Nucleus accumbens (tissue), 56 donors: Measurements from ENCODE around the gene EAPP.
"Not testable (repeated sequence)": the region's sequence is repeated elsewhere in the genome, so short reads cannot be mapped to it uniquely, and the experiment has no call there.

Source experiments
- DNase-seq, 56 donors: peaks; one replicate each; lab custom pipeline; 2025; lab: John Stamatoyannopoulos, UW

EAPP gene

DNA sequence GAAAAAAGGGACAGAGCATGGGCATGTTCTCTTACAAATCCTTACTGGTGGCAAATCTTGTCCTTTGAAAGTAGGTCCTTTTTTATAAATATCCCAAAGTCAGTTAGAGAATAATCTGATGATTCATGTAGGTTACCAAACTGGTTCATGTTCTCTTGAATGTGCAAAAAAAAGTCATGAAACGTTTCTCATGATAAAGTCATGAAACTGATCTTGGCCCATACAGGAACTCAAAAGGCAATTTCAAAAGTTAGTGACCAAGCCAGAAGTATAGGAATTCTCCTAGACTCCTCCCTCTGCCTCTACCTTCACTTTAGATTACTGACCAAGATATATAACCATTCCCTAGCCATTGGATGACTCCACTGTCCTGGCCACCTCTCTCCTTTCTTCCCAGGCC is 50.2 kb downstream of the EAPP start:
- no peak for DNase-seq

DNA sequence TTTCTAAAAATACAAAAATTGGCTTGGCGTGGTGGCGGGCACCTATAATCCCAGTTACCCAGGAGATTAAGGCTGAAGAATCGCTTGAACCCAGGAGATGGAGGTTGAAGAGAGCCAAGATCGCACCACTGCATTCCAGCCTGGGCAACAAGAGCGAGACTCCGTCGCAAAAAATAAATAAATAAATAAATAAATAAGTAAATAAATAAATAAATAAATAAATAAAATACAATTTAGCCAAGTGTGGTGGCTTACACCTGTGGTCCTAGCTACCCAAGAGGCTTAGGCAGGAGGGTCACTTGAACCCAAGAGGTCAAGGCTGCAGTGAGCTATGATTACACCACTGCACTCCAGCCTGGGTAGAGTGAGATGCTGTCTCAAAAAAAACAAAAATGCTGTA is 51.0 kb downstream of the EAPP start:
- DNase-seq = no peak

DNA sequence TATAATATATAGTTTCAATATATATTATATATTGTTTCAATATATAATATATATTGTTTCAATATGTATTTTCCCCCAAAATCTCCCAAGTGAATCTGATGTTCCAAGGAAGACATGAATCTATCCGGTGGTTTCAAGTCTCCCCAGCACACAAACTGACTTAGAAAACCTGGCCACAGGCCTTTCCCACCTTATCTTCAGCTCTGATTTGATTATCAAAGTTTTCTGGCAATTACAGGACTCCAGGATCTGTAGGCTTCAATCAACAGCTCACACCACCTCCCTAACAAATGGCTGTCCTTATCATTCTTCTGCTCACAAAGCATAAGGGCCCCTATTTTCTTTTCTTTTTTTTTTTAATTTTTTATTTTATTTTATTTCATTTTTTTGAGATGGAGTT is 54.8 kb downstream of the EAPP start:
- no peak for DNase-seq

DNA sequence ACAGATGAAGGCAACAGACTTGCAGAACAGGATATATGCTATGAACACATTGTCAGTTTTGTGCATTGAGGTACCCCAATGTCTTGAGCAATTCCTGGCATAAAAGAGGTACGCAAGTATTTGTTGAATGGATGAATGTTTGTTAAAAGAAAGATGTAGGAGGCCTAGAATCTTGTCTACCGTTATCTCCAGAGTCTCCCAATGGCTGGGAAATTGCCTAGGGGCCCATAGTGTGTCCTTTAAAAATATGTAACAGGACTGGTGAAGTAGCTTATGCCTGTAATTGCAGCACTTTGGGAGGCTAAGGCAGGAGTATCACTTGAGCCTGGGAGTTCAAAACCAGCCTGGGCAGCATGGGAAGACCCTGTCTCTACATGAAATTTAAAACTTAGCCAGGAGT is 57.0 kb downstream of the EAPP start:
- no peak for DNase-seq

DNA sequence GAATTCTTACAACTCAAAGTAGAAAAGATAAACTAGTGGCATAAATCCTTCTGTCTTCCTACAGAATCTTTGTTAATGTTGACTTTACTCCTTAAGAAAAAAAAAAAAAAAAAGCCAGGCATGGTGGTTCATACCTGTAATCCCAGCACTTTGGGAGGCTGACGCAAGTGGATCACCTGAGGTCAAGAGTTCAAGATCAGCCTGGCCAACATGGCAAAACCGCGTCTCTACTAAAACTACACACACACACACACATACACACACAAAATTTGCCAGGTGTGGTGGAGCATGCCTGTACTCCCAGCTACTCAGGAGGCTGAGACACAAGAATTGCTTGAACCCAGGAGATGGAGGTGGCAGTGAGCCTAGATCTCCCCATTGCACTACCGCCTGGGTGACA is 59.8 kb downstream of the EAPP start:
- DNase-seq = no peak

DNA sequence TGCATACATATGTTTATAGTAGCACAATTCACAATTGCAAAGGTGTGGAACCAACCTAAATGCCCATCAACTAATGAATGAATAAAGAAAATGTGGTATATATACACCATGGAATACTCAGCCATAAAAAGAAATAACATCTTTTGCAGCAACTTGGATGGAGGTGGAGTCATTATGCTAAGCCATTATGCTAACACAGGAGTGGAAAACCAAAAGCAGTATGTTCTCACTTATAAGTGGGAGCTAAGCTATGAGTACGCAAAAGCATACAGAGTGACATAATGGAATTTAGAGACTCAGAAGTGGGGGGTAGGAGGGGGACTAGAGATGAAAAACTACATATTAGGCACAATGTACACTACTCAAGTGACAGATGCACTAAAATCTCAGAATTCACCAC is 61.2 kb downstream of the EAPP start:
- no peak for DNase-seq

DNA sequence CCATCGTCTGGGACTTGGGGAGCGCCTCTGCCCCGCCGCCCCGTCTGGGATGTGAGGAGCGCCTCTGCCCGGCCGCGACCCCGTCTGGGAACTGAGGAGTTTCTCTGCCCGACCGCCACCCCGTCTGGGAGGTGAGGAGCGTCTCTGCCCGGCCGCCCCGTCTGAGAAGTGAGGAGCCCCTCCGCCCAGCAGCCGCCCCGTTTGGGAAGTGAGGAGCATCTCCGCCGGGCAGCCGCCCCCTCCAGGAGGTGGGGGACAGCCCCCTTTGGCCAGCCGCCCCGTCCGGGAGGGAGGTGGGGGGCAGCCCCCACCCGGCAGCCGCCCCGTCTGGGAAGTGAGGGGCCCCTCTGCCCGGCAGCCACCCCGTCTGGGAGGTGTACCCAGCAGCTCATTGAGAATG is 63.5 kb downstream of the EAPP start:
- not testable (repeated sequence) for DNase-seq

DNA sequence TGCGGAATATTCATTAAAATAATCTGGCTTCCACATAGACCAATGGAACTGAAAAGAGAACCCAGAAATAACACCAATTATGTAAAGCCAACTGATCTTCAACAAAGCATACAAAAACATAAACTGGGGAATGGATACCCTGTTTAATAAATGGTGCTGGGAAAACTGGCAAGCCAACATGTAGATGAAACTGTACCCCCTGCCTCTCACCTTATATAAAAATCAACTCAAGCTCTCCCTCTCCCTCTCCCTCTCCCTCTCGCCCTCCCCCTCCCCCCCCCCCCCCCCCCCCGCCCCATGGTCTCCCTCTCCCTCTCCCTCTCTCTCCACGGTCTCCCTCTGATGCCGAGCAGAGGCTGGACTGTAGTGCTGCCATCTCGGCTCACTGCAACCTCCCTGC is 64.3 kb downstream of the EAPP start:
- DNase-seq = no peak

DNA sequence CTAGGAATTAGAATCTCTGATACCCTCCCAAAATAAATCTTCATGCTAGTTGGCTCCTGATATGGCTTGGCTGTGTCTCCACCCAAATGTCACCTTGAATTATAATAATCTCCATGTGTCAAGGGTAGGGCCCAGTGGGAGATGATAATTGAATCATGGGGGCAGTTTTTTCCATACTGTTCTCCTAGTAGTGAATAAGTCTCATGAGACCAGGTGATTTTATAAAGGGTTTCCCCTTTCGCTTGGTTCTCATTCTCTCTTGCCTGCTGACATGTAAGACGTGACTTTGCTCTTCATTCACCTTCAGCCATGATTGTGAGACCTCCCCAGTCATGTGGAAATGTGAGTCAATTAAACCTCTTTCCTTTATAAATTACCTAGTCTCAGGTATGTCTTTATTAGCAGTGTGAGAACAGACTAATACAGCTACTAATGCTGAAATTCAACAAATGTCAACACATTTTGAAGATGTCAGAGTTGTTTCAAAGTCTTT is 65.3 kb downstream of the EAPP start:
- DNase-seq = no peak

DNA sequence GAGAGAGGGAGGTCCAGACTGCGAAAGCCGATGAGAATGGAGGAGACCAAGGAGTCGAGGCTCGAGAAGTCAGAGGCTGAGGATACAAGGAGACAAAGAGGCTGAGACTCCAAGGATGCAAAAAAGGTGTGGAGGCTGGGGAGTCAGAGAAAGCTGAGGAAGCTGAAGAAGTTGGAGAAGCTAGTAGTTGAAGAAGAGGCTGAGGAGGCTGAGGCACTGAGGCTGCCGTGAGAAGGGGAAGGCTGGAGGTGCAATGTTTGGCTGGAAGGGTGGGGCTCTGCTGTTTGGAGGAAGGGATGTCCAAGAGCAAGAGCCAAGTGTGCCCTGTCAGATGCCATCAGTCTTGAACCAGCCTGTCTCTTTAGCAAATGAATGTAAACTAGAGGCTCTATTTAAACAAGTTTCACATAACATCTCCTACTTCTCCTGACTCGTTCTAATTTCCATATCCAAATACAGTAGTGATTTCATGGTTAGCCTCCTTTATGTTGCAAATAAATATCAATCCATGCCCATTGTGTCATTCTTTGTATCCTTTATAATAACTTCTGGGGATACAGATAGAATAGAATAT is 66.7 kb downstream of the EAPP start:
- no peak for DNase-seq

DNA sequence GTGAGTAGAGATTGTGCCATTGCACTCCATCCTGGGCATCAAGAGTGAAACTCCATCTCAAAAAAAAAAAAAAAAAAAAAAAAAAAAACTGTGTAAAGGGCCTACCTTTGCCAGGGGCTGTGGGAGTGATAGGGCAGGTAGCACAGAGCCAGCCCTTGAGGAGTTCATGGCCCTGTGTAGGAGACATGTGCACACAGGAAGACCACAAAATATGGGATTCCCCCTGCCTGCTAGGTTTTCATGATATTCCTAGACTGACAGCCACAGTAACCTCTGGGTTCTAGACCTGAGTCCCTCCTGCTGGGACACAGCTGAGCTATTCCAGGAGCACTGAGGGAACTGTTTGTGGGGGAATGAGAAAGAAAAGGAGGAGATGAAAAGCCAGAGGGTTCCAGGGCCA is 69.2 kb downstream of the EAPP start:
- no peak for DNase-seq

DNA sequence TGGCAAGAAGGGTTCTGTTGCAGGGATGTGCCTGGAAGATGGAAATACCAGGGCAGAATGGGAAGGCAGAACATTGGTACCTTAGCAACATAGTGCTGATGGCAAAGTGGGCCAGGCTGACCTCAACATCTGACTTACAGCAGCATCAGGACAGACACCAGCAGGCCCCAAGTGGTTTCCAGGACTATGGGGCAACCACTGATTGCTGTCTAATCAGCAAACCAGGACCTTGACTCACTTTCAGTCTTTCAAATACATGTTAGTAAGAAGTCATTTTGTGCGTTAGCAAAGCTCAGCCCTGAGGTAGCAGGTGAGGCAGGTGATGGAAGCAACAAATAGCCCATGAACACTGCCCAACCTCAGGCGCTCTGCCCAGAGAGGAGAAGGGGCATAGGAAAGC is 72.8 kb downstream of the EAPP start:
- DNase-seq = no peak
